ENCODE results near the gene ZNF581.

ZNF581 gene

GRCh38 chr19:55621205-55621672 is 22.2 kb upstream of the ZNF581 start:
- H3K36me3 ChIP-seq (ENCODE audit: control insufficient read depth in 2 of 2, insufficient read depth in 1 of 2, low read length in 2 of 2) = peaks cover 5 to 12% of the 10 kb centered on the region in 2 experiments; a peak in 2 of 3 replicates
- H3K27ac ChIP-seq (ENCODE audit: extremely low read depth, low read depth, low read length) = no peak overlapping the region
- H3K4me3 ChIP-seq (ENCODE audit: low read depth, low read length) = no peak overlapping the region
- H3K4me1 ChIP-seq (ENCODE audit: control insufficient read depth, insufficient read depth, low read length) = peaks cover 5% of the 10 kb centered on the region
- no peaks in the 10 kb centered on the region for H3K9me3 ChIP-seq (ENCODE audit: control insufficient read depth, insufficient read depth, low read depth, low read length)
- CTCF ChIA-PET = interaction anchor here (0.6 to 4.6 kb wide), 3 partner anchors 11 to 129 kb away, joined by 3 to 29 read pairs (median 23); partner anchors contain the start of gene ZNF865
- POLR2A ChIA-PET = interaction anchor here (9.1 kb wide), 1 partner anchor 16 kb away, joined by 75 read pairs; the partner anchor contains the start of gene ZNF865
- no peak for TF ChIP-seq ZNF623 (tag by site-specific recombination; IDR thresholded peaks at IDR 0.05)
- no peak for TF ChIP-seq ZNF621 (tag by site-specific recombination; IDR thresholded peaks at IDR 0.05)
- no peak for TF ChIP-seq ZNF16 (tag by site-specific recombination; IDR thresholded peaks at IDR 0.05; ENCODE audit: low read depth)
- no peak for TF ChIP-seq BCL11A (tag by site-specific recombination; IDR thresholded peaks at IDR 0.05; ENCODE audit: low read depth)
- no peak for TF ChIP-seq ZNF146 (tag by site-specific recombination; IDR thresholded peaks at IDR 0.05)
- TF ChIP-seq ZNF157 (tag by site-specific recombination; IDR thresholded peaks at IDR 0.05) = no peak
- TF ChIP-seq, protein P1, sequence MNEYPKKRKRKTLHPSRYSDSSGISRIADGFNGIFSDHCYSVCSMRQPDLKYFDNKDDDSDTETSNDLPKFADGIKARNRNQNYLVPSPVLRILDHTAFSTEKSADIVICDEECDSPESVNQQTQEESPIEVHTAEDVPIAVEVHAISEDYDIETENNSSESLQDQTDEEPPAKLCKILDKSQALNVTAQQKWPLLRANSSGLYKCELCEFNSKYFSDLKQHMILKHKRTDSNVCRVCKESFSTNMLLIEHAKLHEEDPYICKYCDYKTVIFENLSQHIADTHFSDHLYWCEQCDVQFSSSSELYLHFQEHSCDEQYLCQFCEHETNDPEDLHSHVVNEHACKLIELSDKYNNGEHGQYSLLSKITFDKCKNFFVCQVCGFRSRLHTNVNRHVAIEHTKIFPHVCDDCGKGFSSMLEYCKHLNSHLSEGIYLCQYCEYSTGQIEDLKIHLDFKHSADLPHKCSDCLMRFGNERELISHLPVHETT (tag by site-specific recombination; IDR thresholded peaks at IDR 0.05) = no peak
- no peak for TF ChIP-seq ZNF521 (tag by site-specific recombination; IDR thresholded peaks at IDR 0.05)
- no peak for TF ChIP-seq ZNF148 (tag by site-specific recombination; IDR thresholded peaks at IDR 0.05; ENCODE audit: borderline replicate concordance)
- TF ChIP-seq ZNF530 (tag by site-specific recombination; IDR thresholded peaks at IDR 0.05; ENCODE audit: low read depth) = no peak
- TF ChIP-seq ZNF701 (tag by site-specific recombination; IDR thresholded peaks at IDR 0.05) = no peak
- TF ChIP-seq ZFHX2 (tag by site-specific recombination; conservative IDR thresholded peaks at IDR 0.05) = no peak
- no peak for TF ChIP-seq ZNF585B (tag by site-specific recombination; IDR thresholded peaks at IDR 0.05)

- CTCF ChIA-PET = interaction anchor here (4.6 kb wide), 1 partner anchor 15 kb away, joined by 29 read pairs; the partner anchor contains the start of gene ZNF865
- Histone ChIP-seq H3K9me3 (ENCODE audit: control insufficient read depth, insufficient read depth, low read depth, low read length) (no peaks in the 10 kb centered on the region), H3K4me3 (ENCODE audit: low read depth, low read length) (no peak overlapping the region), H3K36me3 (ENCODE audit: control insufficient read depth in 2 of 2, insufficient read depth in 1 of 2, low read length in 2 of 2) (peaks cover 5 to 7% of the 10 kb centered on the region in 2 experiments; a peak in 2 of 3 replicates), H3K4me1 (ENCODE audit: control insufficient read depth, insufficient read depth, low read length) (peaks cover 5% of the 10 kb centered on the region), H3K27ac (ENCODE audit: extremely low read depth, low read depth, low read length) (no peak overlapping the region)
- POLR2A ChIA-PET = interaction anchor here (9.1 kb wide), 1 partner anchor 16 kb away, joined by 75 read pairs; the partner anchor contains the start of gene ZNF865
- TF ChIP-seq, protein P2, sequence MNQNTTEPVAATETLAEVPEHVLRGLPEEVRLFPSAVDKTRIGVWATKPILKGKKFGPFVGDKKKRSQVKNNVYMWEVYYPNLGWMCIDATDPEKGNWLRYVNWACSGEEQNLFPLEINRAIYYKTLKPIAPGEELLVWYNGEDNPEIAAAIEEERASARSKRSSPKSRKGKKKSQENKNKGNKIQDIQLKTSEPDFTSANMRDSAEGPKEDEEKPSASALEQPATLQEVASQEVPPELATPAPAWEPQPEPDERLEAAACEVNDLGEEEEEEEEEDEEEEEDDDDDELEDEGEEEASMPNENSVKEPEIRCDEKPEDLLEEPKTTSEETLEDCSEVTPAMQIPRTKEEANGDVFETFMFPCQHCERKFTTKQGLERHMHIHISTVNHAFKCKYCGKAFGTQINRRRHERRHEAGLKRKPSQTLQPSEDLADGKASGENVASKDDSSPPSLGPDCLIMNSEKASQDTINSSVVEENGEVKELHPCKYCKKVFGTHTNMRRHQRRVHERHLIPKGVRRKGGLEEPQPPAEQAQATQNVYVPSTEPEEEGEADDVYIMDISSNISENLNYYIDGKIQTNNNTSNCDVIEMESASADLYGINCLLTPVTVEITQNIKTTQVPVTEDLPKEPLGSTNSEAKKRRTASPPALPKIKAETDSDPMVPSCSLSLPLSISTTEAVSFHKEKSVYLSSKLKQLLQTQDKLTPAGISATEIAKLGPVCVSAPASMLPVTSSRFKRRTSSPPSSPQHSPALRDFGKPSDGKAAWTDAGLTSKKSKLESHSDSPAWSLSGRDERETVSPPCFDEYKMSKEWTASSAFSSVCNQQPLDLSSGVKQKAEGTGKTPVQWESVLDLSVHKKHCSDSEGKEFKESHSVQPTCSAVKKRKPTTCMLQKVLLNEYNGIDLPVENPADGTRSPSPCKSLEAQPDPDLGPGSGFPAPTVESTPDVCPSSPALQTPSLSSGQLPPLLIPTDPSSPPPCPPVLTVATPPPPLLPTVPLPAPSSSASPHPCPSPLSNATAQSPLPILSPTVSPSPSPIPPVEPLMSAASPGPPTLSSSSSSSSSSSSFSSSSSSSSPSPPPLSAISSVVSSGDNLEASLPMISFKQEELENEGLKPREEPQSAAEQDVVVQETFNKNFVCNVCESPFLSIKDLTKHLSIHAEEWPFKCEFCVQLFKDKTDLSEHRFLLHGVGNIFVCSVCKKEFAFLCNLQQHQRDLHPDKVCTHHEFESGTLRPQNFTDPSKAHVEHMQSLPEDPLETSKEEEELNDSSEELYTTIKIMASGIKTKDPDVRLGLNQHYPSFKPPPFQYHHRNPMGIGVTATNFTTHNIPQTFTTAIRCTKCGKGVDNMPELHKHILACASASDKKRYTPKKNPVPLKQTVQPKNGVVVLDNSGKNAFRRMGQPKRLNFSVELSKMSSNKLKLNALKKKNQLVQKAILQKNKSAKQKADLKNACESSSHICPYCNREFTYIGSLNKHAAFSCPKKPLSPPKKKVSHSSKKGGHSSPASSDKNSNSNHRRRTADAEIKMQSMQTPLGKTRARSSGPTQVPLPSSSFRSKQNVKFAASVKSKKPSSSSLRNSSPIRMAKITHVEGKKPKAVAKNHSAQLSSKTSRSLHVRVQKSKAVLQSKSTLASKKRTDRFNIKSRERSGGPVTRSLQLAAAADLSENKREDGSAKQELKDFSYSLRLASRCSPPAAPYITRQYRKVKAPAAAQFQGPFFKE (tag by site-specific recombination; IDR thresholded peaks at IDR 0.05; ENCODE audit: borderline replicate concordance) = no peak
- no peak for TF ChIP-seq BCL6B (tag by site-specific recombination; IDR thresholded peaks at IDR 0.05)
- no peak for TF ChIP-seq ZNF19 (tag by site-specific recombination; IDR thresholded peaks at IDR 0.05; ENCODE audit: low read depth)
- TF ChIP-seq IKZF3 (tag by site-specific recombination; IDR thresholded peaks at IDR 0.05) = no peak
- TF ChIP-seq KLF17 (tag by site-specific recombination; IDR thresholded peaks at IDR 0.05) = no peak
These were observed 21.7 kb upstream of the ZNF581 start for GRCh38 chr19:55621673-55622231.
